HepG2 (cell line): Measurements from ENCODE around the gene TMEM145. TPM values are rescaled to one million over a fixed set of nuclear protein-coding genes. Genes with fewer than 3 reads are reported as not detected.

Experiments used
- ATF1 ChIP-seq: IDR thresholded peaks from 2 replicates; pipeline ENCODE4 v1.6.1; 2016; ENCODE audit warnings: mild to moderate bottlenecking, control low read depth
- CBFB ChIP-seq: sonication (generic); formaldehyde crosslinking; IDR thresholded peaks from 2 replicates; pipeline ENCODE4 v1.4.0; 2020; ENCODE audit warnings: missing genetic modification reagents
- EP300 ChIP-seq, 3 experiments: sonication (generic) in 1 of 3; formaldehyde crosslinking in 1 of 3; IDR thresholded peaks; 2 replicates each; pipeline versions ENCODE4 v1.5.1 to v1.6.1; 2011 to 2020; ENCODE audit warnings: low read depth in 2 of 3, low read length in 2 of 3, borderline replicate concordance in 1 of 3, improper control_type of control experiment in 1 of 3, mild to moderate bottlenecking in 1 of 3, missing genetic modification reagents in 1 of 3, moderate library complexity in 1 of 3
- FOXK2 ChIP-seq: fragments of 450-650 bp; IDR thresholded peaks from 2 replicates; pipeline ENCODE4 v1.6.1; 2016
- NKX3-1 ChIP-seq: sonication (generic); formaldehyde crosslinking; IDR thresholded peaks from 2 replicates; pipeline ENCODE4 v1.5.0; 2020; ENCODE audit warnings: missing genetic modification reagents
- TARDBP ChIP-seq: sonication (generic); formaldehyde crosslinking; IDR thresholded peaks from 2 replicates; pipeline ENCODE4 v1.8.0; 2022; ENCODE audit warnings: mild to moderate bottlenecking, missing genetic modification reagents
- ZBTB38 ChIP-seq: sonication (generic); formaldehyde crosslinking; IDR thresholded peaks from 2 replicates; pipeline ENCODE4 v1.5.1; 2020; ENCODE audit warnings: mild to moderate bottlenecking, missing genetic modification reagents
- ZBTB7B ChIP-seq: sonication (generic); formaldehyde crosslinking; IDR thresholded peaks from 2 replicates; pipeline ENCODE4 v1.4.0; 2020; ENCODE audit warnings: missing genetic modification reagents
- ZIK1 ChIP-seq: sonication (generic); formaldehyde crosslinking; IDR thresholded peaks from 2 replicates; pipeline ENCODE4 v1.5.0; 2020; ENCODE audit warnings: mild to moderate bottlenecking, low read depth, missing genetic modification reagents, borderline replicate concordance
- ZNF205 ChIP-seq: IDR thresholded peaks from 2 replicates; pipeline ENCODE4 v1.6.1; 2018; ENCODE audit warnings: missing biosample characterization, missing genetic modification reagents
- ZNF292 ChIP-seq: sonication (generic); formaldehyde crosslinking; IDR thresholded peaks from 2 replicates; pipeline ENCODE4 v1.8.1; 2022; ENCODE audit warnings: mild to moderate bottlenecking, low read depth, missing genetic modification reagents, borderline replicate concordance
- ZNF33B ChIP-seq: sonication (generic); formaldehyde crosslinking; IDR thresholded peaks from 2 replicates; pipeline ENCODE4 v1.5.1; 2020; ENCODE audit warnings: mild to moderate bottlenecking, missing genetic modification reagents
- ZNF383 ChIP-seq: sonication (generic); formaldehyde crosslinking; IDR thresholded peaks from 2 replicates; pipeline ENCODE4 v1.4.0; 2020; ENCODE audit warnings: missing genetic modification reagents, mild to moderate bottlenecking, borderline replicate concordance
- ZNF451 ChIP-seq: sonication (generic); formaldehyde crosslinking; IDR thresholded peaks from 2 replicates; pipeline ENCODE4 v1.5.0; 2020; ENCODE audit warnings: mild to moderate bottlenecking, missing genetic modification reagents
- ZNF510 ChIP-seq: sonication (generic); formaldehyde crosslinking; IDR thresholded peaks from 2 replicates; pipeline ENCODE4 v1.4.0; 2020; ENCODE audit warnings: low read depth, mild to moderate bottlenecking, missing genetic modification reagents
- ZNF766 ChIP-seq: sonication (generic); formaldehyde crosslinking; IDR thresholded peaks from 2 replicates; pipeline ENCODE4 v1.5.0; 2020; ENCODE audit warnings: missing genetic modification reagents, borderline replicate concordance
- polyA plus RNA-seq, 8 experiments: library from polyadenylated mRNA; depleted of rRNA in 3 of 8; stranded (reverse) in 7 of 8; unstranded in 1 of 8; fragments of >200 nt; fragmentation: Illumina TruSeq in 4 of 8; extraction: Trizol in 4 of 8; gene quantifications; 2 replicates each; pipeline versions ENCODE4 v1.2.1 to v1.2.3, GENCODE V29; 2011 to 2016; ENCODE audit warnings: low read depth in 4 of 8, missing spikeins in 1 of 8, mixed read lengths in 1 of 8; ENCODE audit not compliant: insufficient read depth in 1 of 8
- total RNA-seq, 5 experiments: library from RNA; depleted of rRNA; stranded (reverse); fragments of >200 nt; fragmentation: Illumina TruSeq; extraction: Trizol; gene quantifications; 2 replicates each; pipeline ENCODE4 v1.2.3, GENCODE V29; 2016; ENCODE audit warnings: low read depth in 1 of 5
- TF ChIP-seq, protein P1 (sequence below), 2 experiments: IDR thresholded peaks; 2 replicates each; pipeline ENCODE4 v1.6.1; 2011 to 2012; ENCODE audit warnings: low read length in 2 of 2, borderline replicate concordance in 1 of 2, low read depth in 1 of 2, mild to moderate bottlenecking in 1 of 2, moderate library complexity in 1 of 2
- TF ChIP-seq, protein P2 (sequence below): fragments of 450-650 bp; IDR thresholded peaks from 2 replicates; pipeline ENCODE4 v1.6.1; 2016
- TF ChIP-seq, protein P3 (sequence below): sonication (generic); formaldehyde crosslinking; IDR thresholded peaks from 2 replicates; pipeline ENCODE4 v1.5.1; 2020; ENCODE audit warnings: mild to moderate bottlenecking, missing genetic modification reagents, moderate library complexity

The TMEM145 gene
- total and polyA plus RNA-seq, 2 of the 13 experiments (the other 11 are each of a cell fraction or from before 2014, with no cell fraction given): 0.07 to 5.1 TPM

DNA sequence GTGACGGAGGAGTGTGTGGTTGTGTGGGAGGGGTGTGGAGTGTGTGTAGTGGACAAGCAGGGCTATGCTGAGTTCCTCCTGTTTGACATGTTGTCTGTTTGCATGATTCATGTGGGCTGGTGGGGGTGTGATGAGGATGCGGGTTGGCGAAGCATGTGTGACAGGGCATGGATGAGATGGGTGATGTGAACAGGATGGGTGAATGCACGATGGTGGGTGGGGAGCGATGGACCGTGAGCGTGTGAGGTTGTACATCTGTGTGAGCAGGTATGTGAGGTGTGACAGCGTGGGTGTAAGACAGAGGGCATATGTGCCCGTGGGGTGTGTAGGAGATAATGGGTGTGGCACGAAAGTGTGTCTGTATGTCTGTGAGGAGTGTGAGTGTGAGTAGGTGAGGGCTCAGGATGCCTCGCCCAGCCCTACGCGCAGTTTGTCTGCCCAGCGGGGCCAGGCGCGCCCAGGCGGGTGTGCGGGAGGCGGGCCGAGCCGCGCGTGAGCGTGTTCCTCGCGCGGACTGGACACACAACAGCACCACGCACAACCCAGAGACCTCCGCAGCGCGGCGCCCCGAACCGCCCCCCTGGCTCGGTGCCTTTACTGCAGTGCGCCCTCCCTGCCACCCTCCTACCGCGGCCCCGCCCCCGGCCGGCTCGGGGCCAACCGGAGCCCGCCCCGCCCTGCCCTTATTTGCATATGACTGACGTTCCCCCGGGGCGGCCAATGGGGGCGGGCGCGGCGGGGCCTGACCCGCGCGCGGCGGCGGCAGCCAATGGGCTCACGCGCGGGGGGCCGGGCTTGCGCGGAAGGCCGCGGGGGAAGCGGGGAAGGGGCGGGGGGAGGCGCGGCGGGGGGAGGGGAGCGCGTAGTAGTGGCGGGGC lies 29.7 kb upstream of the TMEM145 start (continued):
- TF ChIP-seq, protein P1, sequence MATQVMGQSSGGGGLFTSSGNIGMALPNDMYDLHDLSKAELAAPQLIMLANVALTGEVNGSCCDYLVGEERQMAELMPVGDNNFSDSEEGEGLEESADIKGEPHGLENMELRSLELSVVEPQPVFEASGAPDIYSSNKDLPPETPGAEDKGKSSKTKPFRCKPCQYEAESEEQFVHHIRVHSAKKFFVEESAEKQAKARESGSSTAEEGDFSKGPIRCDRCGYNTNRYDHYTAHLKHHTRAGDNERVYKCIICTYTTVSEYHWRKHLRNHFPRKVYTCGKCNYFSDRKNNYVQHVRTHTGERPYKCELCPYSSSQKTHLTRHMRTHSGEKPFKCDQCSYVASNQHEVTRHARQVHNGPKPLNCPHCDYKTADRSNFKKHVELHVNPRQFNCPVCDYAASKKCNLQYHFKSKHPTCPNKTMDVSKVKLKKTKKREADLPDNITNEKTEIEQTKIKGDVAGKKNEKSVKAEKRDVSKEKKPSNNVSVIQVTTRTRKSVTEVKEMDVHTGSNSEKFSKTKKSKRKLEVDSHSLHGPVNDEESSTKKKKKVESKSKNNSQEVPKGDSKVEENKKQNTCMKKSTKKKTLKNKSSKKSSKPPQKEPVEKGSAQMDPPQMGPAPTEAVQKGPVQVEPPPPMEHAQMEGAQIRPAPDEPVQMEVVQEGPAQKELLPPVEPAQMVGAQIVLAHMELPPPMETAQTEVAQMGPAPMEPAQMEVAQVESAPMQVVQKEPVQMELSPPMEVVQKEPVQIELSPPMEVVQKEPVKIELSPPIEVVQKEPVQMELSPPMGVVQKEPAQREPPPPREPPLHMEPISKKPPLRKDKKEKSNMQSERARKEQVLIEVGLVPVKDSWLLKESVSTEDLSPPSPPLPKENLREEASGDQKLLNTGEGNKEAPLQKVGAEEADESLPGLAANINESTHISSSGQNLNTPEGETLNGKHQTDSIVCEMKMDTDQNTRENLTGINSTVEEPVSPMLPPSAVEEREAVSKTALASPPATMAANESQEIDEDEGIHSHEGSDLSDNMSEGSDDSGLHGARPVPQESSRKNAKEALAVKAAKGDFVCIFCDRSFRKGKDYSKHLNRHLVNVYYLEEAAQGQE (IDR thresholded peaks at IDR 0.05; ENCODE audit: borderline replicate concordance in 1 of 2, low read depth in 1 of 2, low read length in 2 of 2): no peak
- peak; percentile 72; the same call in 1 of the 2 replicates for TF ChIP-seq ZBTB38 (CRISPR knock-in tag)
- TF ChIP-seq EP300 (IDR thresholded peaks at IDR 0.05; ENCODE audit: low read depth in 2 of 2, low read length in 2 of 2): no peak
- no peak for TF ChIP-seq EP300 (CRISPR knock-in tag; IDR thresholded peaks at IDR 0.05; ENCODE audit: borderline replicate concordance)
- TF ChIP-seq NKX3-1 (CRISPR knock-in tag): no peak
- TF ChIP-seq ZNF451 (CRISPR knock-in tag): no peak; the same call in 1 of the 2 replicates
- 0 out of 2 replicates have a peak, but pooled peaks have one; percentile 54 for TF ChIP-seq ZNF383 (CRISPR knock-in tag)
- TF ChIP-seq, protein P2, sequence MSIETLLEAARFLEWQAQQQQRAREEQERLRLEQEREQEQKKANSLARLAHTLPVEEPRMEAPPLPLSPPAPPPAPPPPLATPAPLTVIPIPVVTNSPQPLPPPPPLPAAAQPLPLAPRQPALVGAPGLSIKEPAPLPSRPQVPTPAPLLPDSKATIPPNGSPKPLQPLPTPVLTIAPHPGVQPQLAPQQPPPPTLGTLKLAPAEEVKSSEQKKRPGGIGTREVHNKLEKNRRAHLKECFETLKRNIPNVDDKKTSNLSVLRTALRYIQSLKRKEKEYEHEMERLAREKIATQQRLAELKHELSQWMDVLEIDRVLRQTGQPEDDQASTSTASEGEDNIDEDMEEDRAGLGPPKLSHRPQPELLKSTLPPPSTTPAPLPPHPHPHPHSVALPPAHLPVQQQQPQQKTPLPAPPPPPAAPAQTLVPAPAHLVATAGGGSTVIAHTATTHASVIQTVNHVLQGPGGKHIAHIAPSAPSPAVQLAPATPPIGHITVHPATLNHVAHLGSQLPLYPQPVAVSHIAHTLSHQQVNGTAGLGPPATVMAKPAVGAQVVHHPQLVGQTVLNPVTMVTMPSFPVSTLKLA: peak; percentile 30; the same call in 1 of the 2 replicates
- TF ChIP-seq ZBTB7B: peak; percentile 61; the same call in 1 of the 2 replicates
- peak; percentile 17; the same call in 1 of the 2 replicates for TF ChIP-seq TARDBP
- no peak for TF ChIP-seq FOXK2
- TF ChIP-seq ZIK1 (CRISPR knock-in tag): no peak
- no peak for TF ChIP-seq ZNF292 (CRISPR knock-in tag)
- TF ChIP-seq ATF1 (CRISPR knock-in tag): no peak
- TF ChIP-seq ZNF766 (CRISPR knock-in tag): no peak
- TF ChIP-seq ZNF510 (CRISPR knock-in tag): 0 out of 2 replicates have a peak, but pooled peaks have one; percentile 76
- no peak for TF ChIP-seq ZNF33B (CRISPR knock-in tag)
- no peak for TF ChIP-seq CBFB
- TF ChIP-seq, protein P3, sequence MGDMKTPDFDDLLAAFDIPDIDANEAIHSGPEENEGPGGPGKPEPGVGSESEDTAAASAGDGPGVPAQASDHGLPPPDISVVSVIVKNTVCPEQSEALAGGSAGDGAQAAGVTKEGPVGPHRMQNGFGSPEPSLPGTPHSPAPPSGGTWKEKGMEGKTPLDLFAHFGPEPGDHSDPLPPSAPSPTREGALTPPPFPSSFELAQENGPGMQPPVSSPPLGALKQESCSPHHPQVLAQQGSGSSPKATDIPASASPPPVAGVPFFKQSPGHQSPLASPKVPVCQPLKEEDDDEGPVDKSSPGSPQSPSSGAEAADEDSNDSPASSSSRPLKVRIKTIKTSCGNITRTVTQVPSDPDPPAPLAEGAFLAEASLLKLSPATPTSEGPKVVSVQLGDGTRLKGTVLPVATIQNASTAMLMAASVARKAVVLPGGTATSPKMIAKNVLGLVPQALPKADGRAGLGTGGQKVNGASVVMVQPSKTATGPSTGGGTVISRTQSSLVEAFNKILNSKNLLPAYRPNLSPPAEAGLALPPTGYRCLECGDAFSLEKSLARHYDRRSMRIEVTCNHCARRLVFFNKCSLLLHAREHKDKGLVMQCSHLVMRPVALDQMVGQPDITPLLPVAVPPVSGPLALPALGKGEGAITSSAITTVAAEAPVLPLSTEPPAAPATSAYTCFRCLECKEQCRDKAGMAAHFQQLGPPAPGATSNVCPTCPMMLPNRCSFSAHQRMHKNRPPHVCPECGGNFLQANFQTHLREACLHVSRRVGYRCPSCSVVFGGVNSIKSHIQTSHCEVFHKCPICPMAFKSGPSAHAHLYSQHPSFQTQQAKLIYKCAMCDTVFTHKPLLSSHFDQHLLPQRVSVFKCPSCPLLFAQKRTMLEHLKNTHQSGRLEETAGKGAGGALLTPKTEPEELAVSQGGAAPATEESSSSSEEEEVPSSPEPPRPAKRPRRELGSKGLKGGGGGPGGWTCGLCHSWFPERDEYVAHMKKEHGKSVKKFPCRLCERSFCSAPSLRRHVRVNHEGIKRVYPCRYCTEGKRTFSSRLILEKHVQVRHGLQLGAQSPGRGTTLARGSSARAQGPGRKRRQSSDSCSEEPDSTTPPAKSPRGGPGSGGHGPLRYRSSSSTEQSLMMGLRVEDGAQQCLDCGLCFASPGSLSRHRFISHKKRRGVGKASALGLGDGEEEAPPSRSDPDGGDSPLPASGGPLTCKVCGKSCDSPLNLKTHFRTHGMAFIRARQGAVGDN: peak; percentile 75
- no peak for TF ChIP-seq ZNF205 (CRISPR knock-in tag)
